GM12878 (cell line): Measurements from ENCODE around the gene GMPPA. TPM values are rescaled to one million over a fixed set of nuclear protein-coding genes. Genes with fewer than 3 reads are reported as not detected.

Source experiments
- ATAC-seq: fragments of 200-7000 bp; cut with Tn5 transposase; 3 replicates; pipeline ENCODE4 v1.9.1; 2020; ENCODE audit warnings: mild to moderate bottlenecking, moderate library complexity
- BruUV-seq: library from RNA; stranded (reverse); fragments of 400-500 nt; replicated peaks from 2 replicates; lab custom pipeline; 2021; lab: Mats Ljungman, UMichigan
- CTCF ChIA-PET: fragments of 300-600 bp; sonication (Branson Sonifier 250); formaldehyde crosslinking; extraction: SDS; loops from one replicate; lab custom pipeline; 2021; ENCODE audit warnings: inconsistent platforms; lab: Yijun Ruan, JAX
- POLR2A ChIA-PET: fragments of 350-600 bp; formaldehyde crosslinking; extraction: SDS; loops from one replicate; lab custom pipeline; 2021; ENCODE audit warnings: inconsistent platforms; lab: Charles Lee
- RAD21 ChIA-PET: fragments of 300-600 bp; sonication (Branson Sonifier 250); formaldehyde crosslinking; loops from one replicate; lab custom pipeline; 2023; ENCODE audit warnings: antibody characterized with exemption; ENCODE audit not compliant: unreplicated experiment; lab: Charles Lee
- SMC1A ChIA-PET: fragments of 300-600 bp; sonication (Branson Sonifier 250); formaldehyde crosslinking; loops from one replicate; lab custom pipeline; 2023; ENCODE audit not compliant: unreplicated experiment, uncharacterized antibody; lab: Charles Lee
- DNase-seq: peaks from one replicate; pipeline ENCODE4 v3.0.0-alpha.2; 2011; ENCODE audit warnings: low read depth, low spot score
- FAIRE-seq: peaks from 3 replicates; lab custom pipeline; 2011; peaks lifted over from hg19 to GRCh38; lab: Jason Lieb, UNC
- H2AFZ ChIP-seq: 2 replicates; pipeline ENCODE4 v1.6.0; 2011; ENCODE audit warnings: low read depth, low read length, control low read depth; ENCODE audit not compliant: control insufficient read depth
- H3K27ac ChIP-seq: 2 replicates; pipeline ENCODE4 v1.5.1; 2011; ENCODE audit warnings: control low read depth; ENCODE audit not compliant: control insufficient read depth, insufficient read depth
- H3K27me3 ChIP-seq, 2 experiments: replicated peaks in 1 of 2; 2 replicates each; pipeline versions ENCODE4 v1.6.0 to v1.6.1; 2011; ENCODE audit warnings: low read length in 1 of 2; ENCODE audit not compliant: control insufficient read depth in 2 of 2, insufficient read depth in 2 of 2
- H3K36me3 ChIP-seq, 2 experiments: 2 replicates each; pipeline ENCODE4 v1.5.1; 2011; ENCODE audit warnings: low read length in 1 of 2; ENCODE audit not compliant: control insufficient read depth in 2 of 2, insufficient read depth in 2 of 2
- H3K4me1 ChIP-seq: 2 replicates; pipeline ENCODE4 v1.6.1; 2011; ENCODE audit warnings: mild to moderate bottlenecking, low read length, moderate library complexity, mixed read lengths; ENCODE audit not compliant: control insufficient read depth, insufficient read depth
- H3K4me2 ChIP-seq: 2 replicates; pipeline ENCODE4 v1.6.0; 2011; ENCODE audit warnings: control low read depth; ENCODE audit not compliant: control insufficient read depth, insufficient read depth
- H3K4me3 ChIP-seq: fragments of 200-600 bp; sonication (generic); 2 replicates; pipeline ENCODE4 v1.5.1; 2016
- H3K79me2 ChIP-seq: 2 replicates; pipeline ENCODE4 v1.6.0; 2011; ENCODE audit warnings: low read length; ENCODE audit not compliant: control insufficient read depth, insufficient read depth
- H3K9ac ChIP-seq: 2 replicates; pipeline ENCODE4 v1.8.0; 2011; ENCODE audit warnings: low read length, control low read depth, mixed read lengths; ENCODE audit not compliant: control insufficient read depth, insufficient read depth
- H3K9me3 ChIP-seq: replicated peaks from 3 replicates; pipeline ENCODE4 v1.5.1; 2011; ENCODE audit warnings: mild to moderate bottlenecking, low read length; ENCODE audit not compliant: control insufficient read depth, insufficient read depth
- H4K20me1 ChIP-seq: 2 replicates; pipeline ENCODE4 v1.6.0; 2011; ENCODE audit not compliant: control insufficient read depth, insufficient read depth
- ATF7 ChIP-seq: fragments of 450-650 bp; IDR thresholded peaks from 2 replicates; pipeline ENCODE4 v1.6.1; 2016; ENCODE audit warnings: low read depth, mild to moderate bottlenecking
- CHD2 ChIP-seq: IDR thresholded peaks from 2 replicates; pipeline ENCODE4 v1.6.1; 2011; ENCODE audit warnings: low read depth, low read length, improper control_type of control experiment, borderline replicate concordance
- IRF4 ChIP-seq: IDR thresholded peaks from 2 replicates; pipeline ENCODE4 v1.6.1; 2011; ENCODE audit warnings: low read depth, low read length
- MEF2A ChIP-seq: IDR thresholded peaks from 2 replicates; pipeline ENCODE4 v1.6.1; 2011; ENCODE audit warnings: low read depth, mild to moderate bottlenecking, low read length, moderate library complexity; ENCODE audit not compliant: insufficient read depth
- MTA3 ChIP-seq: IDR thresholded peaks from 2 replicates; pipeline ENCODE4 v1.6.1; 2012; ENCODE audit warnings: low read length, inconsistent platforms, borderline replicate concordance
- RUNX3 ChIP-seq: IDR thresholded peaks from 2 replicates; pipeline ENCODE4 v1.6.1; 2012; ENCODE audit warnings: low read length, inconsistent platforms
- SMC3 ChIP-seq: IDR thresholded peaks from 2 replicates; pipeline ENCODE4 v1.6.1; 2011; ENCODE audit warnings: low read length, improper control_type of control experiment, borderline replicate concordance
- SRF ChIP-seq, 2 experiments: IDR thresholded peaks; 2 replicates each; pipeline ENCODE4 v1.6.1; 2011; ENCODE audit warnings: low read depth in 2 of 2, low read length in 2 of 2, mild to moderate bottlenecking in 1 of 2, moderate library complexity in 1 of 2
- TCF12 ChIP-seq: IDR thresholded peaks from 2 replicates; pipeline ENCODE4 v1.6.1; 2011; ENCODE audit warnings: low read depth, mild to moderate bottlenecking, low read length
- TCF7 ChIP-seq: IDR thresholded peaks from 2 replicates; pipeline ENCODE4 v1.6.1; 2014; ENCODE audit warnings: antibody characterized with exemption, borderline replicate concordance
- ZNF384 ChIP-seq: IDR thresholded peaks from 2 replicates; pipeline ENCODE4 v1.6.1; 2012; ENCODE audit warnings: low read depth, mild to moderate bottlenecking, low read length, improper control_type of control experiment, borderline replicate concordance
- WGBS: methylation state at CpG from one replicate; pipeline ENCODE4 v1.1.6; 2016; ENCODE audit warnings: low lambda C conversion rate; ENCODE audit not compliant: insufficient replicate concordance, insufficient coverage; ENCODE audit errors: missing lambda C conversion rate; 5-methylcytosine and 5-hydroxymethylcytosine counted together
- in situ Hi-C: fragments of 300-500 bp; cut with MboI; formaldehyde crosslinking; loops from 9 replicates; pipeline ENCODE4 v1.14.3; 2018; ENCODE audit warnings: mixed read lengths
- intact Hi-C: fragments of 100-400 bp; cut with micrococcal nuclease; formaldehyde crosslinking; loops from one replicate; pipeline ENCODE4 v1.14.2; 2022; ENCODE audit not compliant: unreplicated experiment
- polyA plus RNA-seq, 11 experiments: library from polyadenylated mRNA; depleted of rRNA in 4 of 11; unstranded in 6 of 11; stranded (reverse) in 5 of 11; fragments of >200 nt; fragmentation: Nextera tagmentation in 4 of 11; fragmentation: Illumina TruSeq in 1 of 11; extraction: Ambion mirVana in 4 of 11; extraction: Trizol in 1 of 11; gene quantifications; 1 replicate in 1 of 11; 2 replicates in 10 of 11; pipeline versions ENCODE4 v1.2.1 to v1.2.3, GENCODE V29; 2011 to 2016; ENCODE audit warnings: inconsistent platforms in 2 of 11, missing spikeins in 2 of 11, low read depth in 1 of 11
- total RNA-seq, 4 experiments: library from RNA; depleted of rRNA in 3 of 4; stranded (reverse); fragments of >200 nt in 3 of 4; fragmentation: Illumina TruSeq in 1 of 4; extraction: Trizol in 1 of 4; gene quantifications; 2 replicates each; pipeline versions ENCODE4 v1.2.1 to v1.2.3, GENCODE V29; 2013 to 2021
- TF ChIP-seq, protein P1 (sequence below), 3 experiments: IDR thresholded peaks in 2 of 3; conservative IDR thresholded peaks in 1 of 3; 2 replicates each; pipeline ENCODE4 v1.5.1; 2011; ENCODE audit warnings: low read depth in 3 of 3, low read length in 3 of 3, mild to moderate bottlenecking in 3 of 3, control low read depth in 2 of 3, moderate library complexity in 2 of 3, inconsistent platforms in 1 of 3, mixed read lengths in 1 of 3; ENCODE audit not compliant: control insufficient read depth in 2 of 3, insufficient read depth in 1 of 3; ENCODE audit errors: extremely low read depth in 1 of 3
- TF ChIP-seq, protein P2 (sequence below): IDR thresholded peaks from 2 replicates; pipeline ENCODE4 v1.6.1; 2012; ENCODE audit warnings: low read depth, low read length, improper control_type of control experiment
- TF ChIP-seq, protein P3 (sequence below): IDR thresholded peaks from 2 replicates; pipeline ENCODE4 v1.6.1; 2012; ENCODE audit warnings: improper control_type of control experiment, low read depth, low read length; ENCODE audit not compliant: insufficient replicate concordance
- TF ChIP-seq, protein P4 (sequence below): fragments of 450-650 bp; IDR thresholded peaks from 2 replicates; pipeline ENCODE4 v1.6.1; 2018; ENCODE audit warnings: borderline replicate concordance, mild to moderate bottlenecking; ENCODE audit not compliant: partially characterized antibody

Gene GMPPA
- total and polyA plus RNA-seq, 10 of the 15 experiments (the other 5 are each of a cell fraction or from before 2014, with no cell fraction given): 1.9 to 83.2 (median 45.0) TPM

DNA sequence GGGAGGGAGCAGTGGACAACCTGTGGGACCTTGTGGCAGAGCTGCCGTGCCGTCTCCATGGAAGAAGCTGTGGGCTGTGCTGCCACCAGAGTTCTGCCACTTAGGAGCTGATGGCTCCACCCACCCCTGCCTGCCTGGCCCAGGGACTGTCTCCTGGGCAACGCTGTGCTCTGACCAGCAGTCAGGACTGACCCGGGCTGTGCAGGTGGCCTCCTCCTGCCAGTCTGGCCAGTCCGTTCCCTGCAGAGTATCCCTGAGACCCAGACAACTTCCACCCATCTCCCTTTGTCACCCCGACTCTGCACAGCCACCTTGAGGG is 28.3 kb downstream of the GMPPA start:
- ATAC-seq (no peak), FAIRE-seq (no peak), DNase-seq (no peak)
- no peak overlapping the region for H3K4me2 ChIP-seq
- no peaks in the 10 kb centered on the region for H3K79me2 ChIP-seq
- H2AFZ ChIP-seq: no peak overlapping the region
- WGBS: 16% methylated on average over 5 of the region's 6 CpGs
- ChIA-PET CTCF (interaction anchor here (1.0 to 10.8 kb wide), 7 partner anchors 8 to 124 kb away, joined by 3 to 224 read pairs (median 9); partner anchors contain the start of gene GMPPA), SMC1A (interaction anchor here (1.8 to 3.6 kb wide), 2 partner anchors 28 to 35 kb away, joined by 3 to 22 read pairs; partner anchors contain the start of gene GMPPA), RAD21 (interaction anchor here (0.8 to 1.5 kb wide), 3 partner anchors 12 to 124 kb away, joined by 3 to 7 read pairs (median 4); a partner anchor contains a TSS), POLR2A (no interaction called here)
- H3K9ac ChIP-seq: no peak overlapping the region
- peaks cover 16 to 19% of the 10 kb centered on the region in 2 experiments for H3K27me3 ChIP-seq
- no peaks in the 10 kb centered on the region for H3K36me3 ChIP-seq
- no peaks in the 10 kb centered on the region for H3K4me1 ChIP-seq
- in situ Hi-C loops (no loop called here), intact Hi-C loops (no loop called here)
- no TSS peak for BruUV-seq
- no peaks in the 10 kb centered on the region for H3K9me3 ChIP-seq
- no peaks in the 10 kb centered on the region; the same call in 1 of the 2 replicates for H4K20me1 ChIP-seq
- no peak overlapping the region for H3K4me3 ChIP-seq
- H3K27ac ChIP-seq: no peak overlapping the region
- TF ChIP-seq SMC3 (no peak), MTA3 (no peak), ATF7 (no peak), SRF (IDR thresholded peaks at IDR 0.05; ENCODE audit: low read depth in 2 of 2, low read length in 2 of 2) (no peak), TCF12 (no peak), MEF2A (no peak), ZNF384 (no peak), CHD2 (no peak), IRF4 (no peak), RUNX3 (no peak), TCF7 (no peak)
- TF ChIP-seq, protein P1, sequence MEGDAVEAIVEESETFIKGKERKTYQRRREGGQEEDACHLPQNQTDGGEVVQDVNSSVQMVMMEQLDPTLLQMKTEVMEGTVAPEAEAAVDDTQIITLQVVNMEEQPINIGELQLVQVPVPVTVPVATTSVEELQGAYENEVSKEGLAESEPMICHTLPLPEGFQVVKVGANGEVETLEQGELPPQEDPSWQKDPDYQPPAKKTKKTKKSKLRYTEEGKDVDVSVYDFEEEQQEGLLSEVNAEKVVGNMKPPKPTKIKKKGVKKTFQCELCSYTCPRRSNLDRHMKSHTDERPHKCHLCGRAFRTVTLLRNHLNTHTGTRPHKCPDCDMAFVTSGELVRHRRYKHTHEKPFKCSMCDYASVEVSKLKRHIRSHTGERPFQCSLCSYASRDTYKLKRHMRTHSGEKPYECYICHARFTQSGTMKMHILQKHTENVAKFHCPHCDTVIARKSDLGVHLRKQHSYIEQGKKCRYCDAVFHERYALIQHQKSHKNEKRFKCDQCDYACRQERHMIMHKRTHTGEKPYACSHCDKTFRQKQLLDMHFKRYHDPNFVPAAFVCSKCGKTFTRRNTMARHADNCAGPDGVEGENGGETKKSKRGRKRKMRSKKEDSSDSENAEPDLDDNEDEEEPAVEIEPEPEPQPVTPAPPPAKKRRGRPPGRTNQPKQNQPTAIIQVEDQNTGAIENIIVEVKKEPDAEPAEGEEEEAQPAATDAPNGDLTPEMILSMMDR (IDR thresholded peaks at IDR 0.05 in 2 of 3, conservative IDR thresholded peaks at IDR 0.05 in 1 of 3; ENCODE audit: control insufficient read depth in 2 of 3, extremely low read depth in 1 of 3, insufficient read depth in 1 of 3, low read depth in 3 of 3, low read length in 3 of 3): no peak
- TF ChIP-seq, protein P2, sequence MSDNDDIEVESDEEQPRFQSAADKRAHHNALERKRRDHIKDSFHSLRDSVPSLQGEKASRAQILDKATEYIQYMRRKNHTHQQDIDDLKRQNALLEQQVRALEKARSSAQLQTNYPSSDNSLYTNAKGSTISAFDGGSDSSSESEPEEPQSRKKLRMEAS: no peak
- TF ChIP-seq, protein P3, sequence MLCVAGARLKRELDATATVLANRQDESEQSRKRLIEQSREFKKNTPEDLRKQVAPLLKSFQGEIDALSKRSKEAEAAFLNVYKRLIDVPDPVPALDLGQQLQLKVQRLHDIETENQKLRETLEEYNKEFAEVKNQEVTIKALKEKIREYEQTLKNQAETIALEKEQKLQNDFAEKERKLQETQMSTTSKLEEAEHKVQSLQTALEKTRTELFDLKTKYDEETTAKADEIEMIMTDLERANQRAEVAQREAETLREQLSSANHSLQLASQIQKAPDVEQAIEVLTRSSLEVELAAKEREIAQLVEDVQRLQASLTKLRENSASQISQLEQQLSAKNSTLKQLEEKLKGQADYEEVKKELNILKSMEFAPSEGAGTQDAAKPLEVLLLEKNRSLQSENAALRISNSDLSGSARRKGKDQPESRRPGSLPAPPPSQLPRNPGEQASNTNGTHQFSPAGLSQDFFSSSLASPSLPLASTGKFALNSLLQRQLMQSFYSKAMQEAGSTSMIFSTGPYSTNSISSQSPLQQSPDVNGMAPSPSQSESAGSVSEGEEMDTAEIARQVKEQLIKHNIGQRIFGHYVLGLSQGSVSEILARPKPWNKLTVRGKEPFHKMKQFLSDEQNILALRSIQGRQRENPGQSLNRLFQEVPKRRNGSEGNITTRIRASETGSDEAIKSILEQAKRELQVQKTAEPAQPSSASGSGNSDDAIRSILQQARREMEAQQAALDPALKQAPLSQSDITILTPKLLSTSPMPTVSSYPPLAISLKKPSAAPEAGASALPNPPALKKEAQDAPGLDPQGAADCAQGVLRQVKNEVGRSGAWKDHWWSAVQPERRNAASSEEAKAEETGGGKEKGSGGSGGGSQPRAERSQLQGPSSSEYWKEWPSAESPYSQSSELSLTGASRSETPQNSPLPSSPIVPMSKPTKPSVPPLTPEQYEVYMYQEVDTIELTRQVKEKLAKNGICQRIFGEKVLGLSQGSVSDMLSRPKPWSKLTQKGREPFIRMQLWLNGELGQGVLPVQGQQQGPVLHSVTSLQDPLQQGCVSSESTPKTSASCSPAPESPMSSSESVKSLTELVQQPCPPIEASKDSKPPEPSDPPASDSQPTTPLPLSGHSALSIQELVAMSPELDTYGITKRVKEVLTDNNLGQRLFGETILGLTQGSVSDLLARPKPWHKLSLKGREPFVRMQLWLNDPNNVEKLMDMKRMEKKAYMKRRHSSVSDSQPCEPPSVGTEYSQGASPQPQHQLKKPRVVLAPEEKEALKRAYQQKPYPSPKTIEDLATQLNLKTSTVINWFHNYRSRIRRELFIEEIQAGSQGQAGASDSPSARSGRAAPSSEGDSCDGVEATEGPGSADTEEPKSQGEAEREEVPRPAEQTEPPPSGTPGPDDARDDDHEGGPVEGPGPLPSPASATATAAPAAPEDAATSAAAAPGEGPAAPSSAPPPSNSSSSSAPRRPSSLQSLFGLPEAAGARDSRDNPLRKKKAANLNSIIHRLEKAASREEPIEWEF: no peak
- TF ChIP-seq, protein P4, sequence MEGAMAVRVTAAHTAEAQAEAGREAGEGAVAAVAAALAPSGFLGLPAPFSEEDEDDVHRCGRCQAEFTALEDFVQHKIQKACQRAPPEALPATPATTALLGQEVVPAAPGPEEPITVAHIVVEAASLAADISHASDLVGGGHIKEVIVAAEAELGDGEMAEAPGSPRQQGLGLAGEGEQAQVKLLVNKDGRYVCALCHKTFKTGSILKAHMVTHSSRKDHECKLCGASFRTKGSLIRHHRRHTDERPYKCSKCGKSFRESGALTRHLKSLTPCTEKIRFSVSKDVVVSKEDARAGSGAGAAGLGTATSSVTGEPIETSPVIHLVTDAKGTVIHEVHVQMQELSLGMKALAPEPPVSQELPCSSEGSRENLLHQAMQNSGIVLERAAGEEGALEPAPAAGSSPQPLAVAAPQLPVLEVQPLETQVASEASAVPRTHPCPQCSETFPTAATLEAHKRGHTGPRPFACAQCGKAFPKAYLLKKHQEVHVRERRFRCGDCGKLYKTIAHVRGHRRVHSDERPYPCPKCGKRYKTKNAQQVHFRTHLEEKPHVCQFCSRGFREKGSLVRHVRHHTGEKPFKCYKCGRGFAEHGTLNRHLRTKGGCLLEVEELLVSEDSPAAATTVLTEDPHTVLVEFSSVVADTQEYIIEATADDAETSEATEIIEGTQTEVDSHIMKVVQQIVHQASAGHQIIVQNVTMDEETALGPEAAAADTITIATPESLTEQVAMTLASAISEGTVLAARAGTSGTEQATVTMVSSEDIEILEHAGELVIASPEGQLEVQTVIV: no peak
